Hematopoietic multipotent progenitor cell treated with erythropoietin and hydrocortisone succinate and interleukin-3 and kit ligand, for 8 days (in vitro differentiated cells): Measurements from ENCODE around the gene LTC4S.
A peak's percentile ranks its signal among the peaks of the same experiment; 100 is the strongest.
"Not testable (repeated sequence)": the region's sequence is repeated elsewhere in the genome, so short reads cannot be mapped to it uniquely, and the experiment has no call there.

Source experiments
- DNase-seq: peaks from one replicate; pipeline ENCODE4 v3.0.0-alpha.2; 2015

LTC4S gene

DNA sequence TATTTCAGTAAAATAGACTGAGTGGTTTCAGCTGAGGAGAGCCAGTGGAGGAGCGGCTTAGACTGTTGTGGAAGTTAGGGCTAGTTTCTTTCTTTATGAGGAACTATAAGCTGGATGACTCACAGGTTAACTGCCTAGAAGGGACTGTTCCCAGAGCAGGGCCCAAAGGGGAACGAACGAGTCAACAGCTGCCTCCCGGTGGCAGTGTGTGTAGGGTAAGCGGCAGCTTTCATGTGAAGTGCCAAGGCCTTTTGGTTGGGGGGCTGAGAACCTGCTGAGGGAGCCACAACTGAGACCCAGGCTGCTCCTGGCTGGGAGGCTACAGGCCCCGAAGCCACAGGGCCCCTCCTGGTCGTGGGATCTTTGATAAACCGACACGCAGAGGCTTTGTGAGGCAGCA is 33.9 kb downstream of the LTC4S start:
- peak; percentile 40 for DNase-seq

GRCh38 chr5:179828756-179829421 is 35.1 kb downstream of the LTC4S start:
- no peak for DNase-seq

DNA sequence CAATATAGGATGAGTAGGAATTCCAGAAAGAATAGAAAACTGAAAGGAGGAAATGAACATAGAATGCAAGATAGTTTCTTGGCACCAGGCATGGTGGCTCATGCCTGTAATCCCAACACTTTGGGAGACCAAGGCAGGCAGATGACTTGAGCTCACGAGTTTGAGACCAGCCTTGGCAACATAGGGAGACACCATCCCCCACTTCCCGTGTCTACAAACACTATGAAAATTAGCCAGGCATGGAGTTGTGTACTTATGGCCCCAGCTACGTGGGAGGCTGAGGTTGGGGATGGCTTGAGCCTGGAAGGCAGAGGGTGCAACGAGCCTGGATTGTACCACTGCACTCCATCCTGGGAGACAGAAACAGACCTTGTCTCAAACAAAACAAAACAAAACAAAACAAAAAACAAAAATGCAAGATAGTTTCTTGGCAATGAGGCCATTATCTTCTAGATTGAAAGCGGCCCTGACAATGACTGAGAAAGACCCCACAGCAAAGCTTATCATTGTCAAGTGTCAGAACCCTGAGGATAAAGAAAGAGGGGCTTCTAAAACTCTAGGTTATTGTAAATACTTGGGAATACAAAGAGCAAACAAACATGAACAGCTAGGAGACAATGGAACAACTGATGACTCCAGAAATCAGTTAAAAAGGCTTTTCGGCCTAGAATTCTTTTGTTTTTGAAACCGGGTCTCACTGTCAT is 36.1 kb downstream of the LTC4S start:
- DNase-seq, result no peak

DNA sequence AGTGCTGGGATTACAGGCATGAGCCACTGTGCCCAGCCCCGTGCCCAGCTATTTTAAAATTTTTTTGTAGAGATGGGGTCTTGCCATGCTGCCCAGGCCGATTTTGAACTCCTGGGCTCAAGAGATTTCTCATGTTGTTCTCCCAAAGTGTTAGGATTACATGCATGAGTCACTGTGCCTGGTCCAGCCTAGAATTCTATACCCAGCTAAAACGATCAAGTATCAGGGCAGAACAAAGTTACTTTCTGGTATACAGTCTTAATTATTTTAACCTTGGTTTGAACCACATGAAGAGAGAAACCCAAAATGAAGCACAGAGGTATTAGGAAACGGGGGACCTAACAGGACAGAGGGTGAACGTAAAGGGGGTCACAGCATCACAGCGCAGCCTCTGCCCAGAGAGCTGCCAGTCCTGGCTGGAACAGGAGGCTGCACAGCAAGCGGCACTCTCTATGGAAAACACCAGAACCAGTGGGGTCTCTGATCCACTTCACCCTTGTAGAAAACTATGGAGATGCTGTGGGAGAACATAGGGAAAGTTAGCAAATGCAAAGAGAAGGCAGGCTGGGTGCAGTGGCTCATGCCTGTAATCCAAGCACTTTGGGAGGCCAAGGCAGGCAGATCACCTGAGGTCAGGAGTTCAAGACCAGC is 37.2 kb downstream of the LTC4S start:
- no peak for DNase-seq

DNA sequence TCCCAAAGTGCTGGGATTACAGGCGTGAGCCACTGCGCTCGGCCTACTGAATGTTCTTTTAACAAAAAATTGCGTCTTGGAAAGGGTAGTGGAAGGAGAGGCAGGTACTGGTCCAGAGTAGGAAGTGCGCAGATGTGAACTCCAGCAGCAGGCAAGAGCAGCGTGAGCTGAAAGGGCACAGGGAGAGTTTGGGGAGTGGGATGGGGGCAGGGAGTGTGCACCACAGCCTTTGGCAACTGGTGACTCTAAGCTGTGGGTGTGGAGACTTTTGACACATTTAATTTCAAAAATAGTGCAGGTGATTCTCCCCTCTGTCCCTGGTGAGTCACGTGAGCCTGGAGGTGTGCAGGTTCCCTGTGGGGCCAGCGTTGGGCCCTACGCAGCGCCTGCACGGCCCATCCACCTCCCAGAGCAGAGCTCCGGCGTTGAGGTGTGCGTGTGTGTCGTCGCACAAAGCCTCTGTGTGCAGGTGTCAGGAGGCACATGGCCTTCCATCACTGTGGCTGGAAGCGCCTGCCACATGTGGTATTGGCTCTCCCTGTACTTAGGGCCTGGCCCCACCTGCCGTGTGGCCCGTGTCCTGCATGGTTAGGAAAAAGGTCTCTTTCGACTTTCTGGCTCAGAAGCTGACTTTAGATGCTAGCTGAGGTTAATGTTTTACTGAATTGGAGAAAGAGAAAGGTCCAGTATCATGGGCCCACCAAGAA is 38.4 kb downstream of the LTC4S start:
- DNase-seq, result no peak

DNA sequence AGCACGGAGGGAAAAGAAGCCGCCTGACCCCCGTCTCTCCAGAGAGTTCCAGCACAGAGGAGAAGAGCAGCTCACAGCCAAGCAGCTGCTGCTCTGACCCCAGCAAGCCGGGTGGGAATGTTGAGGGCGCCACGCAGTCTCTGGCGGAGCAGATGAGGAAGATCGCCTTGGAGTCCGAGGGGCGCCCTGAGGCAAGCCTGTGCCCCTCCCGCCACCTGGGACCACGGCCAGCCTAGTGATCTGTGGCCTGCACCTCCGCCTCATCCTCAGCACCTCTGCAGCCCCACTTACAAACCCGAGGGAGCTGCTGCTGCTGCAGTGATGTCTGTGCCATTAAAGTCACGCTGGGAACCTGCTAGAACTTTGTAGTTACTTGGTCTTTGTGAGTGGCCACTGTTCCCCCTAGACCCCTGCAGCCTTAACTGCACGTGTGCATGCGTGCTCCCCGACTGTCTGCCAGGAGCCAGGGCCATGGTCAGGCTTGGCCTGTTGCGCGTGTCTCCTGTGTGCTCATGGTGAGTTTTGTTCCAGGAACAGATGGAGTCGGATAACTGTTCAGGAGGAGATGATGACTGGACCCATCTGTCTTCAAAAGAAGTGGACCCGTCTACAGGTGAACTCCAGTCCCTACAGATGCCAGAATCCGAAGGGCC is 39.4 kb downstream of the LTC4S start:
- no peak for DNase-seq

DNA sequence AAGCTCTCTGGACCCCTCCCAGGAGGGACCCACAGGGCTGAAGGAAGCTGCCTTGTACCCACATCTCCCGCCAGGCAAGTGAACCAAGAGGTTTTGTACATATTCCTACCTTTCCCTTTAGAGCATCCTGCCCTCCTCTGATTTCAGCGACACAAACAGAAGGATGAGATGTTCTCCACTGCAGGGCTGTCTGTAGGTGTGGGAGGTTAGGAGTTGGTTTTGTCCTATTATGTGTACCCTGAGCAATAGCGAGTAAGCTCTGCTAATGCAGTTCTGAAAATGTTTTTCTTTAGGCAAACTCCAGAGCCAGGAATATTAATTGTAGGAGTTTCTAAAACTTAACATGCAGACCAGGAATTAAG is 39.9 kb downstream of the LTC4S start:
- no peak for DNase-seq

DNA sequence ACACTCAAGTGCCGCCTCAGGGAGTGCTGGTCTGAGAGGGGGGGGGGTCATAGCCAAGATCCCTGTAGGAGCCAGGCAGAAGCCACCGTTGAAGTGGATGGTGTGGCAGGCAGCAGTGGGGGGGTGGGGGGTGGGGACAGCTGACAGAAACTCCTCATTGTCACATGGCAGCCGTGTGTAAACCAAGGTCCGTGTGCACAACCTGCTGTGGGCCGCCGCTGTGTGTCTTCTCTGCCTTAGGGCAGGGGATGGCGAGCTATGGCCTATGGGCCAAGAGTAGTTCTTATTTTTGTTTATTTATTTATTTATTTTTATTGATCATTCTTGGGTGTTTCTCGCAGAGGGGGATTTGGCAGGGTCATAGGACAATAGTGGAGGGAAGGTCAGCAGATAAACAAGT is 40.3 kb downstream of the LTC4S start:
- DNase-seq, result no peak

GRCh38 chr5:179834871-179835270 is 41.1 kb downstream of the LTC4S start:
- not testable (repeated sequence) for DNase-seq

DNA sequence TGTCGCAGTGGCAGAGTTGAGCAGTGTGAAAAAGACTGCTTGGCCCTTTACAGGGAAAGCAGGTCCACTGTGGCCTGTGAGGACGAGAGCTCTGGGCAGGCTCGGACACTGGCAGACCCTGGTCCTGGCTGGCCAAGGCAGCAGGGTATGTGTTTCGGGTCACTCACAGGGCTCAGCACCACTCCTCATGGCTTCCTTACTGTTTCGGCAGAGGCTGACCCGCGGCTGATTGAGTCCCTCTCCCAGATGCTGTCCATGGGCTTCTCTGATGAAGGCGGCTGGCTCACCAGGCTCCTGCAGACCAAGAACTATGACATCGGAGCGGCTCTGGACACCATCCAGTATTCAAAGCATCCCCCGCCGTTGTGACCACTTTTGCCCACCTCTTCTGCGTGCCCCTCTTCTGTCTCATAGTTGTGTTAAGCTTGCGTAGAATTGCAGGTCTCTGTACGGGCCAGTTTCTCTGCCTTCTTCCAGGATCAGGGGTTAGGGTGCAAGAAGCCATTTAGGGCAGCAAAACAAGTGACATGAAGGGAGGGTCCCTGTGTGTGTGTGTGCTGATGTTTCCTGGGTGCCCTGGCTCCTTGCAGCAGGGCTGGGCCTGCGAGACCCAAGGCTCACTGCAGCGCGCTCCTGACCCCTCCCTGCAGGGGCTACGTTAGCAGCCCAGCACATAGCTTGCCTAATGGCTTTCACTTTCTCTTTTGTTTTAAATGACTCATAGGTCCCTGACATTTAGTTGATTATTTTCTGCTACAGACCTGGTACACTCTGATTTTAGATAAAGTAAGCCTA is 42.6 kb downstream of the LTC4S start:
- DNase-seq, result no peak

DNA sequence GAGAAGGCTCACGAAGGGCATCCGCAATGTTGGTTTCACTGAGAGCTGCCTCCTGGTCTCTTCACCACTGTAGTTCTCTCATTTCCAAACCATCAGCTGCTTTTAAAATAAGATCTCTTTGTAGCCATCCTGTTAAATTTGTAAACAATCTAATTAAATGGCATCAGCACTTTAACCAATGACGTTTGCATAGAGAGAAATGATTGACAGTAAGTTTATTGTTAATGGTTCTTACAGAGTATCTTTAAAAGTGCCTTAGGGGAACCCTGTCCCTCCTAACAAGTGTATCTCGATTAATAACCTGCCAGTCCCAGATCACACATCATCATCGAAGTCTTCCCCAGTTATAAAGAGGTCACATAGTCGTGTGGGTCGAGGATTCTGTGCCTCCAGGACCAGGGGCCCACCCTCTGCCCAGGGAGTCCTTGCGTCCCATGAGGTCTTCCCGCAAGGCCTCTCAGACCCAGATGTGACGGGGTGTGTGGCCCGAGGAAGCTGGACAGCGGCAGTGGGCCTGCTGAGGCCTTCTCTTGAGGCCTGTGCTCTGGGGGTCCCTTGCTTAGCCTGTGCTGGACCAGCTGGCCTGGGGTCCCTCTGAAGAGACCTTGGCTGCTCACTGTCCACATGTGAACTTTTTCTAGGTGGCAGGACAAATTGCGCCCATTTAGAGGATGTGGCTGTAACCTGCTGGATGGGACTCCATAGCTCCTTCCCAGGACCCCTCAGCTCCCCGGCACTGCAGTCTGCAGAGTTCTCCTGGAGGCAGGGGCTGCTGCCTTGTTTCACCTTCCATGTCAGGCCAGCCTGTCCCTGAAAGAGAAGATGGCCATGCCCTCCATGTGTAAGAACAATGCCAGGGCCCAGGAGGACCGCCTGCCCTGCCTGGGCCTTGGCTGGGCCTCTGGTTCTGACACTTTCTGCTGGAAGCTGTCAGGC is 43.6 kb downstream of the LTC4S start:
- no peak for DNase-seq

- DNase-seq, result no peak
Observed at GRCh38 chr5:179839328-179840256, 45.8 kb downstream of the LTC4S start.

DNA sequence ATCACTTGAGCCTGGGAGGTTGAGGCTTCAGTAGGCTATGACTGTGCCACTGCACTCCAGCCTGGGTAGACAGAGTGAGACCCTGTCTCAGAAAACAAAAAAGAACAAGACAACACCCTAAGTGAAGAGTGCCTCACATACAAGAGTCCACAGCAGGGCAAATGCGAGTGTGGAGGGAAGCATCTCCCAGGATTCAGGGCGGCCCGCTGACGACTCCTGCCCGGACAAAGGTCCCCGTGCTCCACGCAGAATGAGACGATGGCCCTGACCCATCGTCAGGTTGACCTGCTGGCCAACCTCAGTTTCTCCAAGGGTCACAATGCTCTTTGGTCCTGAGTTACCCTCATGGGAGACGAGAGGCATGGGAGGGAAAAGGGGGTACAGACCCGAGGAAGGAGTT is 46.5 kb downstream of the LTC4S start:
- no peak for DNase-seq

DNA sequence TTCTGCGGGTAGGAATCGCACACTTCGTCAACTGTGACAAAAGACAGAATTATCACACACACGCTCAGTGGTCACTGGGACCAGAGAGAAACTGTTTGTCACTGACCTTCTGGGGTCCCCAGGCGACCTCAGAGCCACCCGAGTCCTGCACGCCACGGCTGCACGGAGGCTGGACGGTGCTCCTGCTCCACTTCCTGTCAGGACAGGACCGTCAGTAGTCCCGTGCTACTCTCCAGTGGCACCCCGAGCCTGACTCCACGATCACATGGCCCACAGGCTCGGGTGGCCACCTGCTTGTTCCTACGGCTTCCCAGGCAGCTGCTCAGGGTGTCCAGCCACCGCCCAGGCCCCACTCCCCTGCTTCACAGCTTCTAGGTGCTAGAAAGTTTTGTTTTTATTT is 47.0 kb downstream of the LTC4S start:
- no peak for DNase-seq

- no peak for DNase-seq
Observed at GRCh38 chr5:179841621-179842020, 47.8 kb downstream of the LTC4S start.
